ENCODE results near the gene C20orf204. TPM values are rescaled to one million over a fixed set of nuclear protein-coding genes. Genes with fewer than 3 reads are reported as not detected.

Gene C20orf204, protein sequence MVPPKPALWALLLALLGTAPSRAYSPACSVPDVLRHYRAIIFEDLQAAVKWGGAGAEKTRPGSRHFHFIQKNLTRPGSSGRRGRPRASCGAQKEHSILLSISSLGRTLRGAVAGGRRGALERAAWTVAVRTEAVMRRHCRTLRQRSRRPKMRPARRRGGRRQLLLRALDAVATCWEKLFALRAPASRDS
- 0.23 and 0.45 TPM in 2 replicates for total RNA-seq (ENCODE audit: low replicate concordance)

DNA sequence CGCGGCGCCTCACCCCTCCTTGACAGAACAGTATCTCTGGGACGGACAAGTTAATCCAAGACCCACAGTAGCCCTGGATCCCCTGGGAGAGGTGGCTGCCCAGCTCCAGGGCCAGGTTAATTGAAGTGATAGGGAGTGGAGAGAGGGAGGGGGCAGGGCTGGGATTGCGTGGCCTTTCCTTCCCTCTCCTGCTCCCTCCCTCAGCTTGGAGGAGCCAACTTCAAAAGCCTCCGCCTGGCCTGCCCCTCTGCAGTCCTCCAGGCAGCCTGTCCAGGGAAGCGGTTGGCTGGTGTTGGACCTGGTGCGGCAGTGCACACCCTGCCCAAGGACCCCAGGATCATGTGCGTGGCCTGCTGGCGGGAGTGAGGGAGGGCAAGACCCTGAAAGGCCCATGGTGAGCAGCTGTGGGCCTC lies at the start of gene C20orf204:
Gene C20orf204 (plus strand): TSS at position 250 of the 413 bp plus-strand sequence. CDS start 142 bp downstream, at position 392.

DNA sequence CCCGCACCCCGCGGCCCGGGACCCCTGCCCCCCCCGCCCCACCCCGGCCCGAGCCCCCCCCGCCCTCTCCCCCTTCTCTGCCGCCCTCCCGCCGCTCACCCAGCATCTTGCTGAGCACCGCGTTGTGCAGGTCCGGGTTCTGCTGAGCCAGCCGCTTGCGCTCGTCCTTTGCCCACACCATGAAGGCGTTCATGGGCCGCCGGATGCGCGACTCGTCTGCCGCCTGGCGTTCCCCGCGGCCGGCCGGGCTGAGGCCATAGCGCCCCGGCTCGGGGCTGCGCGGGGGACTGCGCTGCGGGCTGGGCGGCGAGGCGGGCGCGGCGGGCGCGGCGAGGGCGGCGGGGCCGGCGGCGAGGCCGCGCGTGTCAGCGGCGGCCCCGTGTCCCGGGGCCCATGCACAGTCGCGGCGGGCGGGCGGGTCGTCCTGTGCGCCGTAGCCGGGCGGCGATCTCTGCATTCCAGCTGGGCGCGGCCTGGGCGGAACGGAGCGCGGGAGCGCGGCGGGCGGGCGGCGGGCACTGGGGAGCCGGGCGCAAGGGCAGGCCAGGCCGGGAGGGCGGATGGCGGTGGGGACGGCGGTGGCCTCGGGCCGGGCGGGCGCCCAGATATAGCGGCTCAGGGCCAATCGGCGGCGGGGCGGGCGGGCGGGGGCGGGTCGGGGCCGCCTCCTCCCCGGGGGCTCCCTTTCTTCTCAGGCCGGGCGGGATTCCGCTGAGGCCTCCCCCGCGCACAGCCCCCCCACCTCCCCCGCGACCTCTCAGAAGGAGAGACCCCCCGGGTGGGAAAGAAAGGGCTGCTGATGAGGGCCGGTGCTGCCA lies 13.3 kb downstream of the C20orf204 start, which contains the start of gene SOX18:
Gene SOX18 (minus strand): TSS at position 580 of the 818 bp plus-strand sequence. CDS start 123 bp downstream, at position 457.

DNA sequence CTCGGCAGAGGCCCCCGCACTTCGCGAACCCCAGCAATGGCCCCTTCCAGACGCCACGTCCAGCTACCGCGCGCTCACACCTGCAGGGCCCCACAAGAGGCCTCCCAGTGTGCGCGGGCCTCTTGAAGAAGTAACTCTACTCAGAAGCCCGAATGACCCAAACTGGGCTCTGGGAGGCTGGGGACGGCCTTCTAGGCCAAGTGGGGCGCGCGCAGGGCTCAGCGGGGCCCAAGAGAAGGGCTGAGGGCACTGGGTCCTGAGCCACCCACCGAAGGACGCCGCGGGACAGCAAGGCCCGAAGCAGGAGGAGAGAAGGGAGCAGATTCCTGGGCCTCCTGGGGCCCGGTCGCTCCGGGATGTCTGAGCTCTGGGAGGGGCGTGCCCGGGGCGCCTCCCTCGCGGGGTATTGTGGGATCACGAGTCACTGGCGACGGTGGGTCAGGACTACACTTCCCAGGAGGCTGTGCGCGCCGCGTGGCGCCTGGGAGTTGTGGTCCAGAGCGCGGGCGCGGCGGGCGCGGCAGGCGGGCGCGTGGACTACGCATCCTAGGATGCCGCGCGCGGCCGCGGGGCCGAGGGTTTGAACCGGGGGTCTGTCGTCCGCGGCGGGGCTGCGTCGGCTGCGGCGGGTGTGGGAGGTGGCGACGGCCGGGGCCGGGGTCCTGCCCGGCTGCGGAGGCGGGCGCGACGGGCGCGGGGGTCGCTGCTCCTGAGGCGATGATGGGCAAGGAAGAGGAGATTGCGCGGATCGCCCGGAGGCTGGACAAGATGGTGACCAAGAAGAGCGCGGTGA lies 26.8 kb downstream of the C20orf204 start, which contains the start of gene TCEA2:
Gene TCEA2 (plus strand): TSS at position 603 of the 793 bp plus-strand sequence. CDS start 115 bp downstream, at position 718.

DNA sequence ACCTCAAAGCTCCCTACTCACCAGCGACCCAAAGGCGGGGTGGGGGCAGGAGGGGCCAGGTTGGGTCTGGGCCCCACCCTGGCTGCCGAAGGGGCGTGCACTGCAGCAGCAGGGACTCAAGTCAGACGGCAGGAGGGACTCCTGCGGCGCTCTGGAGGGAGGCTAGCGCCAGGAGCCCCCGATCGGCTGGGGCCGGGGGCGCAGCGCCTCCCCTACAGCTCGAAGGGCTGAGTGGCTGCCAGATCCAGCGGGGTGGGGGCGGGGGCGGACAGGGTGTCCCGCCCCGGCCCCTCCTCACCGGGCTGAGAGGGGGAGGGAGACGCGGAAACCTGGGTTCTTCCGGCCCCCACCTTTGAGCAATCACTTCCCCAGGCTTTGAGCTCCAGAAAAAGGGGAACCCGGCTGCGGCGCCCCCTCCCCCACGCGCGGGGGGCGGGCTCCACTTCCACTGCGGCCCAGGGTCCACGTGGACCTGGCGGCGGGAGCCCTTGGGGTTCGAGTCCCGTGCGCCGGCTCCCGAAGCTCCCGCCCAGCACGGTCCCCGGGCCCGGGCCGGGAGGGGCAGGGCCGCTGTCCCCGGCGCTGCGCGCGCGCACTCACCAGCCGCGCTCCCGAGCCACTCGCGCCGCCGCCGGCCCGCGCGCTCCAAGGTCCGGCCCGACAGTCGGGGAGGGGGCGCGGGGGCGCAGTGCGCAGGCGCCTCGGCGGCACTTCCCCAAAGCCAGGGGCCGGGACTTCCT lies 43.5 kb downstream of the C20orf204 start, which contains the start of gene RGS19:
Gene RGS19 (minus strand): TSS at position 246 of the 740 bp plus-strand sequence. CDS start 2,632 bp downstream, outside the sequence.

DNA sequence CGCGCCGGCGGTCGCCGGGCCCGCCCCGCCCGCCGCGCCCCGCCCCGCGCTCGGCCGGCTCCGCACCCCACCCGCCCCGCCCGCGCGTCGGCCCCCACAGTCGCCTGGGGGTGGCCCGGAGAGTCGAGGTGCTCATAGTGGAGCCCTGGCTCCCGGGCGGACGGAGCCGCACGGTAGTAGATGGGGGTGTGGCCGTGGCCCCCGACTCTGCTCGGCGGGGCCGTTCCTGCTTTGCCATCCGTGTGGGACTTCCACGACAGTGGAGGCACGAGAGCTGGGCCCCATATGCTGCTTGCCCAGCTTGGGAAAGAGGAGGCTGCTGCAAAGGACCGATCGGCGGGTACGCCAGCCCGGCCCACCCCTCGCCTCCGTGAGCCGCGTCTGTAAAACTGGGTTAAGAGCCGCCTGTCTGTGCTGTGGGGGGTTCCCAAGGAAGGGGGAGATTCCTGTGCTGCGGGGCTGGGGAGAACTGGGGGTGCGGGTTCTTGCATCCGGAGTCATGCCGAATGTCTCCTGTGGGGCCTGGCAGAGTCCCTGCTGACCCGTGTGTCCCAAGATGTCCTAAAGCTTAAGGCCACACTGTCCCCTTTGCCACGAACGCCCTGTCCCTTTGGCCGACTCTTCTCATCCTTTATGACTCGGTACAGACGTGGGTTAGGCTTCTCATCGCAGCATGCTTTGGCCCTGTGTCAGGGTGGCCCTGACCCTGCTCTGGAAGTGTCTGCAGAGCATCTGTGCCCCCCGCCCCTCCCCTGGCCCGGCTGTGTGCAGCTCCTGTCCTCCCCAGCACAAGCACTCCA lies 44.2 kb downstream of the C20orf204 start, which contains the start of gene OPRL1:
Gene OPRL1 (plus strand): TSS at position 70 of the 800 bp plus-strand sequence. CDS start 12,639 bp downstream, outside the sequence.

DNA sequence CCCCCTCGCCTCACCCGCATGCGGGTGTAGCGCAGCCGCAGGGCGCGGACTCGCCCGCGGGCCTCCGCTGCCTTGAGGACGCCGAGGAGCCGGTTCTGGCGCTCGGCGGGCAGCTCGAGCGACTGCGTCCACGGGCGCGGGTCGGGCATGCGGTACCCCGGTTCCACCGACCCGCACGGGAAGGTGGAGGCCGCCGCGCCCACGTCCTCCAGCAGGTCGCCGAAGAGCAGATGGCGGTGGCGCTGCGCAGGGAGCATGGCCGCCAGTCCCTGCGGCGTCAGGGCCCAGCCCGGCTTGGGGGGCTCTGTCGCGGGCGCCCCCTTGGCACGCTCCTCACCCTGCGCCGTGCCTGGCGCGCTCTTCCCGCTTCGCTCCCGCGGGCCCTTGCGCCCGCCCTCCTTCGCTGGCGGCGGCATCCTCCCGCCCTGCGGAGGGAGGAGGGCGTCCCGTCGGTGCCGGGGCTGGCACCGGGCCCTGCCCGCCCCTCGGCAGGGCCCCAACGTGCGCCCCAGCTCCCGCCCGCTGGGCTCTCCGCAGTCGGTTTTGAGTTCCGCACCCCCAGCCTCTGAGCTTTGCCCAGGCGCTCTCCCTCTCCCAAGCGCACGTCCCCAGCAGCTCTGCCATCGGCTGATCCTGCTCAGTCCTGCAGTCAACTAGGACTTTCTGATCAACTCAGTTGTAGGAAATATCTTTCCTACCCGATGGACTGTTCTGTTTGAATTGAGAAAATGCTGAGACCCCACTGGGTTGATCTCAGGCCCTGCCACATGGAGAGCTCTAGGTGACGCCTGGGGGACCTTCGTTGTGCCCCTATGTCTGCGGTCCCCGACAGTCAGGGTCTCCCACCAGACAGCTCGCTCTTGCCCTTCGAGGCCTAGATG lies 48.1 kb downstream of the C20orf204 start, which contains the start of gene LKAAEAR1:
Gene LKAAEAR1 (minus strand): TSS at position 595 of the 881 bp plus-strand sequence. CDS start 179 bp downstream, at position 416.

Other genes starting within 250 kb of the C20orf204 start
- 4.8 and 5.6 TPM in 2 replicates for gene ZBTB46, start 204.9 kb upstream of the C20orf204 start, total RNA-seq (ENCODE audit: low replicate concordance)
- gene ABHD16B, start 174.7 kb upstream of the C20orf204 start, total RNA-seq (ENCODE audit: low replicate concordance) = not detected in 2 replicates
- gene TPD52L2, start 170.9 kb upstream of the C20orf204 start, total RNA-seq (ENCODE audit: low replicate concordance) = 84.7 and 110 TPM in 2 replicates
- gene DNAJC5, start 141.1 kb upstream of the C20orf204 start, total RNA-seq (ENCODE audit: low replicate concordance) = 43.3 and 54.3 TPM in 2 replicates
- 20.6 and 21.0 TPM in 2 replicates for gene UCKL1, start 79.8 kb upstream of the C20orf204 start, total RNA-seq (ENCODE audit: low replicate concordance)
- 4.1 and 6.9 TPM in 2 replicates for gene ZNF512B, start 66.3 kb upstream of the C20orf204 start, total RNA-seq (ENCODE audit: low replicate concordance)
- 0.23 and 0.45 TPM in 2 replicates for gene SAMD10, start 56.5 kb upstream of the C20orf204 start, total RNA-seq (ENCODE audit: low replicate concordance)
- 61.0 and 84.8 TPM in 2 replicates for gene PRPF6, start 55.0 kb upstream of the C20orf204 start, total RNA-seq (ENCODE audit: low replicate concordance)
- gene SOX18, start 13.5 kb downstream of the C20orf204 start, total RNA-seq (ENCODE audit: low replicate concordance) = 0.08 and 0.12 TPM in 2 replicates
- gene TCEA2, start 27.0 kb downstream of the C20orf204 start, total RNA-seq (ENCODE audit: low replicate concordance) = 30.6 and 40.5 TPM in 2 replicates
- gene RGS19, start 43.3 kb downstream of the C20orf204 start, total RNA-seq (ENCODE audit: low replicate concordance) = 5.6 and 11.7 TPM in 2 replicates
- gene OPRL1, start 43.9 kb downstream of the C20orf204 start, total RNA-seq (ENCODE audit: low replicate concordance) = 1.5 and 2.3 TPM in 2 replicates
- gene LKAAEAR1, start 48.2 kb downstream of the C20orf204 start, total RNA-seq (ENCODE audit: low replicate concordance) = not detected in 2 replicates
- not detected in 2 replicates for gene NPBWR2, start 71.4 kb downstream of the C20orf204 start, total RNA-seq (ENCODE audit: low replicate concordance)
- not detected in 2 replicates for gene MYT1, start 128.3 kb downstream of the C20orf204 start, total RNA-seq (ENCODE audit: low replicate concordance)
- 33.0 and 41.3 TPM in 2 replicates for gene PCMTD2, start 219.6 kb downstream of the C20orf204 start, total RNA-seq (ENCODE audit: low replicate concordance)